PC-3 (cell line): Measurements from ENCODE around the gene RNF34. TPM values are rescaled to one million over a fixed set of nuclear protein-coding genes. Genes with fewer than 3 reads are reported as not detected.

Source experiments
- ATAC-seq: fragments of 200-7000 bp; cut with Tn5 transposase; 2 replicates; pipeline ENCODE4 v1.9.1; 2020; ENCODE audit warnings: mild to moderate bottlenecking, moderate library complexity
- BruUV-seq: library from RNA; stranded (reverse); fragments of 400-500 nt; replicated peaks from 2 replicates; lab custom pipeline; 2021; lab: Mats Ljungman, UMichigan
- CTCF ChIA-PET: fragments of 300-600 bp; sonication (Branson Sonifier 250); formaldehyde crosslinking; loops from one replicate; lab custom pipeline; 2022; ENCODE audit warnings: antibody characterized with exemption; lab: Charles Lee
- POLR2A ChIA-PET: fragments of 300-600 bp; sonication (Branson Sonifier 250); formaldehyde crosslinking; loops from one replicate; lab custom pipeline; 2022; ENCODE audit warnings: antibody characterized with exemption; ENCODE audit not compliant: unreplicated experiment; lab: Charles Lee
- DNase-seq: peaks from one replicate; pipeline ENCODE4 v3.0.0-alpha.2; 2015
- H2AFZ ChIP-seq: fragments of 300-600 bp; sonication (generic); 2 replicates; pipeline ENCODE4 v1.6.0; 2016; ENCODE audit warnings: antibody characterized with exemption, low read length
- H3F3A ChIP-seq: fragments of 300-600 bp; sonication (generic); one replicate; pipeline ENCODE4 v1.6.0; 2017; ENCODE audit warnings: antibody characterized with exemption, low read length, control low read depth, mild to moderate bottlenecking; ENCODE audit not compliant: unreplicated experiment
- H3K27ac ChIP-seq: fragments of 300-600 bp; sonication (generic); 2 replicates; pipeline ENCODE4 v1.5.1; 2016; ENCODE audit warnings: mild to moderate bottlenecking, low read length
- H3K27me3 ChIP-seq: fragments of 300-600 bp; sonication (generic); 2 replicates; pipeline ENCODE4 v1.6.1; 2016; ENCODE audit warnings: low read length, mixed read lengths
- H3K36me3 ChIP-seq: fragments of 300-600 bp; sonication (generic); 2 replicates; pipeline ENCODE4 v1.6.1; 2016; ENCODE audit warnings: low read depth, mixed run types, low read length, mixed read lengths
- H3K4me1 ChIP-seq: fragments of 300-600 bp; sonication (generic); 2 replicates; pipeline ENCODE4 v1.5.1; 2016; ENCODE audit warnings: low read length; ENCODE audit not compliant: insufficient read depth
- H3K4me2 ChIP-seq: fragments of 300-600 bp; sonication (generic); 2 replicates; pipeline ENCODE4 v1.6.0; 2016; ENCODE audit warnings: low read length
- H3K4me3 ChIP-seq: fragments of 300-600 bp; sonication (generic); 2 replicates; pipeline ENCODE4 v1.5.1; 2016; ENCODE audit warnings: mild to moderate bottlenecking, low read length, mixed read lengths
- H3K79me2 ChIP-seq: fragments of 300-600 bp; sonication (generic); 2 replicates; pipeline ENCODE4 v1.6.1; 2017; ENCODE audit warnings: low read length, mixed read lengths
- H3K9ac ChIP-seq: fragments of 300-600 bp; sonication (generic); 2 replicates; pipeline ENCODE4 v1.6.0; 2016; ENCODE audit warnings: mild to moderate bottlenecking, low read length
- H3K9me2 ChIP-seq: fragments of 300-600 bp; sonication (generic); replicated peaks from 2 replicates; pipeline ENCODE4 v1.6.1; 2016; ENCODE audit warnings: mixed run types, low read length, mixed read lengths
- H3K9me3 ChIP-seq: fragments of 300-600 bp; sonication (generic); 2 replicates; pipeline ENCODE4 v1.6.1; 2016; ENCODE audit warnings: low read length, mixed read lengths
- H4K20me1 ChIP-seq: fragments of 300-600 bp; sonication (generic); 2 replicates; pipeline ENCODE4 v1.6.1; 2016; ENCODE audit warnings: low read length, mixed read lengths
- CTCF ChIP-seq: fragments of 300-600 bp; sonication (generic); conservative IDR thresholded peaks from 2 replicates; pipeline ENCODE4 v1.5.1; 2017; ENCODE audit warnings: antibody characterized with exemption, low read depth, mild to moderate bottlenecking, low read length
- EZH2 ChIP-seq: fragments of 300-600 bp; sonication (generic); IDR thresholded peaks from one replicate; pipeline ENCODE4 v1.6.1; 2017; ENCODE audit warnings: antibody characterized with exemption, mild to moderate bottlenecking, low read length; ENCODE audit not compliant: unreplicated experiment
- EZH2phosphoT487 ChIP-seq: fragments of 300-600 bp; sonication (generic); IDR thresholded peaks from 2 replicates; pipeline ENCODE4 v1.6.1; 2018; ENCODE audit warnings: mild to moderate bottlenecking, antibody characterized with exemption, low read length, borderline replicate concordance
- intact Hi-C: fragments of 100-400 bp; cut with micrococcal nuclease; formaldehyde crosslinking; loops from 2 replicates; pipeline ENCODE4 v1.9.0; 2023
- total RNA-seq: library from RNA; depleted of rRNA; stranded (reverse); fragments of >200 nt; gene quantifications from 2 replicates; pipeline ENCODE4 v1.2.3, GENCODE V29; 2014

The RNF34 gene
- total RNA-seq, 1 experiment from 2014 or later, result 88.2 TPM

GRCh38 chr12:121390856-121391255 is 9.1 kb upstream of the RNF34 start:
- H2AFZ ChIP-seq, result no peak overlapping the region
- H3K79me2 ChIP-seq, result no peaks in the 10 kb centered on the region
- H3K4me2 ChIP-seq, result no peak overlapping the region
- no peaks in the 10 kb centered on the region for H4K20me1 ChIP-seq
- BruUV-seq, result no TSS peak
- no peaks in the 10 kb centered on the region for H3F3A ChIP-seq
- DNase-seq (peak; percentile 51), ATAC-seq (peak; percentile 53)
- H3K36me3 ChIP-seq, result no peaks in the 10 kb centered on the region
- POLR2A ChIA-PET, result no interaction called here
- H3K9ac ChIP-seq, result no peak overlapping the region
- no peaks in the 10 kb centered on the region for H3K9me2 ChIP-seq
- intact Hi-C loops, result no loop called here
- no peak for TF ChIP-seq CTCF
- TF ChIP-seq EZH2phosphoT487, result no peak
- TF ChIP-seq EZH2, result no peak
- H3K4me3 ChIP-seq, result no peak overlapping the region
- no peaks in the 10 kb centered on the region for H3K27me3 ChIP-seq
- CTCF ChIA-PET, result no interaction called here
- peaks cover 10% of the 10 kb centered on the region for H3K4me1 ChIP-seq
- H3K27ac ChIP-seq, result no peak overlapping the region
- no peaks in the 10 kb centered on the region for H3K9me3 ChIP-seq

GRCh38 chr12:121391619-121392324 is 8.1 kb upstream of the RNF34 start:
- Histone ChIP-seq H3K9me2 (no peaks in the 10 kb centered on the region), H3K27ac (no peak overlapping the region), H3K79me2 (no peaks in the 10 kb centered on the region), H2AFZ (no peak overlapping the region), H3K27me3 (no peaks in the 10 kb centered on the region), H3F3A (no peaks in the 10 kb centered on the region), H3K4me1 (peaks cover 10% of the 10 kb centered on the region), H3K4me2 (no peak overlapping the region), H4K20me1 (no peaks in the 10 kb centered on the region), H3K4me3 (no peak overlapping the region), H3K36me3 (no peaks in the 10 kb centered on the region), H3K9ac (no peak overlapping the region), H3K9me3 (no peaks in the 10 kb centered on the region)
- ATAC-seq (no peak), DNase-seq (no peak)
- TF ChIP-seq EZH2phosphoT487, result no peak
- no peak for TF ChIP-seq CTCF
- TF ChIP-seq EZH2, result no peak
- intact Hi-C loops, result no loop called here
- no TSS peak for BruUV-seq
- ChIA-PET CTCF (no interaction called here), POLR2A (no interaction called here)

- Histone ChIP-seq H3K27me3 (no peaks in the 10 kb centered on the region), H4K20me1 (no peaks in the 10 kb centered on the region), H3F3A (no peaks in the 10 kb centered on the region), H3K27ac (no peak overlapping the region), H3K4me3 (no peak overlapping the region), H3K9ac (no peak overlapping the region), H3K4me1 (peaks cover 10% of the 10 kb centered on the region), H3K79me2 (no peaks in the 10 kb centered on the region), H2AFZ (no peak overlapping the region), H3K36me3 (no peaks in the 10 kb centered on the region), H3K9me3 (no peaks in the 10 kb centered on the region), H3K4me2 (no peak overlapping the region), H3K9me2 (no peaks in the 10 kb centered on the region)
- intact Hi-C loops, result no loop called here
- BruUV-seq, result no TSS peak
- POLR2A ChIA-PET, result no interaction called here
- TF ChIP-seq EZH2phosphoT487 (no peak), EZH2 (no peak), CTCF (no peak)
- ATAC-seq (no peak), DNase-seq (no peak)
- CTCF ChIA-PET, result no interaction called here
Observed at GRCh38 chr12:121392325-121392716, 7.6 kb upstream of the RNF34 start.
